ENCODE data around the gene DLAT.
"Not testable (repeated sequence)": the region's sequence is repeated elsewhere in the genome, so short reads cannot be mapped to it uniquely, and the experiment has no call there.

DLAT gene

GRCh38 chr11:112048256-112048655, 23.0 kb downstream of the DLAT start:
- WGBS (ENCODE audit: insufficient coverage, insufficient read length), result no CpG with 5 or more reads among the region's 3 CpGs
- not testable (repeated sequence) for H3K27ac ChIP-seq (ENCODE audit: low read length)

DNA sequence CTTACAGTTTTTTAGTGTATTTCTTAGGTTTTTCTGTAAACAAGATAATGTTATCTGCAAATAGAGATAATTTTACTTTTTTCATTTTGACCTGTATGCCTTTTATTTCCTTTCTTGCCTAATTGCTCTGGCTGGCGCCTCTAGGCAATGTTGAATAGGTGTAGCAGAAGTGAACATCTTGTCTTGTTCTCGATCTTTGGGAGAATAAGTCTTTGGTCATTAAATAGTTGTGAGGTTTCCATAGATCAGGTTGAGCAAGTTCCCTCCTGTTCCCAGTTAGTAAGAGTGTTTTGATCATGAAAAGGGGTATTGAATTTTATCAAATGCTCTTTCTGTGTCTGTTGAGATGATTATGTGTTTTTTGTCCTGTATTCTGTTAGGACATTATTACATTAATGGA, 24.6 kb downstream of the DLAT start:
- DNase-seq (ENCODE audit: low read depth, low spot score), result no peak
- no peak overlapping the region for H3K4me3 ChIP-seq (ENCODE audit: low read length)
- no peaks in the 10 kb centered on the region for H3K4me1 ChIP-seq (ENCODE audit: control insufficient read depth, insufficient read depth, low read length)
- H3K9me3 ChIP-seq (ENCODE audit: control insufficient read depth, insufficient read depth, low read length), result no peaks in the 10 kb centered on the region
- H3K36me3 ChIP-seq (ENCODE audit: control insufficient read depth, insufficient read depth, low read length), result peaks cover 8% of the 10 kb centered on the region; the same call in 1 of the 2 replicates
- no peaks in the 10 kb centered on the region for H3K27me3 ChIP-seq (ENCODE audit: control insufficient read depth, insufficient read depth, low read length)
- WGBS (ENCODE audit: insufficient coverage, insufficient read length), result no CpG with 5 or more reads among the region's 2 CpGs
- no peak overlapping the region for H3K27ac ChIP-seq (ENCODE audit: low read length)

More at GRCh38 chr11:112048256-112048655, 23.0 kb downstream of the DLAT start:
- not testable (repeated sequence) for DNase-seq (ENCODE audit: low read depth, low spot score); H3K36me3 ChIP-seq (ENCODE audit: control insufficient read depth, insufficient read depth, low read length); H3K4me3 ChIP-seq (ENCODE audit: low read length); H3K9me3 ChIP-seq (ENCODE audit: control insufficient read depth, insufficient read depth, low read length); H3K27me3 ChIP-seq (ENCODE audit: control insufficient read depth, insufficient read depth, low read length); H3K4me1 ChIP-seq (ENCODE audit: control insufficient read depth, insufficient read depth, low read length)

DNA sequence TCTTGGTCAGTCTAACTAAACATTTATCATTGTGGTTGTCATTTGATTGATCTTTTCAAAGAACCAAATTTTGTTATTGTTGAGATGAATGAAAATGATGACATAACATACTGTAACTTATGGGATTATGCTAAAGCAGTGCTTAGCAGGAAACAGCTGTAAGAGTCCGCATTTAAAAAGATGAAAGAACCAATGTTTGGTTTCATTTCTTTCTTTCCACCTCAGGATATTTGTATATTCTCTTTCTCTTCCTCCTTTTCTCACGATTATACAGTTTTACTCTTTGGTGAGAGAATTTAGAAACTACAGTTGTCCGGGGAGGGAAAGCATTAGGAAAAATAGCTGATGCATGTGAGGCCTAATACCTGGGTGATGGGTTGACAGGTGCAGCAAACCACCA, 25.5 kb downstream of the DLAT start:
- Histone ChIP-seq H3K36me3 (ENCODE audit: control insufficient read depth, insufficient read depth, low read length) (peaks cover 6% of the 10 kb centered on the region; the same call in 1 of the 2 replicates), H3K9me3 (ENCODE audit: control insufficient read depth, insufficient read depth, low read length) (no peaks in the 10 kb centered on the region), H3K27ac (ENCODE audit: low read length) (no peak overlapping the region), H3K27me3 (ENCODE audit: control insufficient read depth, insufficient read depth, low read length) (no peaks in the 10 kb centered on the region), H3K4me3 (ENCODE audit: low read length) (no peak overlapping the region), H3K4me1 (ENCODE audit: control insufficient read depth, insufficient read depth, low read length) (no peaks in the 10 kb centered on the region)
- DNase-seq (ENCODE audit: low read depth, low spot score), result no peak
- no CpG with 5 or more reads among the region's 3 CpGs for WGBS (ENCODE audit: insufficient coverage, insufficient read length)

DNA sequence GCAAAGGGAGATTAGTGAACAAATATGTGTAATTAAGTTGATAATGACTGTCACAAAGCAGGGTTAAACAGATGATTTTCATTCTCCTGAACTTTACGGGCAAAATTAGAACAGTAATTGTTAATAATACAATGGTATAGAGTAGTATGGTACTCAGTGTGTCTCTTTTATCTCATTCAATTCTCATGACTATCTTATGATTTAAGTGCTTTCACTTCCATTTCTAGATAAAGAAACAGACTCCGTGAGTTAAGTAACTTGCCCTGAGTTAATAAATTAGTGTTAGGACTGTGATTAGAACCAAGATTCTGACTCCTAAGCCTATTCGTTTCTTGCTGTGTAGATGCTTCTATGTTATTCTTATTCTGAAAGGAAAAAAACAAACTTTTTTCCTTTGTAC, 26.6 kb downstream of the DLAT start:
- Histone ChIP-seq H3K27me3 (ENCODE audit: control insufficient read depth, insufficient read depth, low read length) (no peaks in the 10 kb centered on the region), H3K4me3 (ENCODE audit: low read length) (no peak overlapping the region), H3K9me3 (ENCODE audit: control insufficient read depth, insufficient read depth, low read length) (no peaks in the 10 kb centered on the region), H3K4me1 (ENCODE audit: control insufficient read depth, insufficient read depth, low read length) (no peaks in the 10 kb centered on the region), H3K36me3 (ENCODE audit: control insufficient read depth, insufficient read depth, low read length) (peaks cover 6% of the 10 kb centered on the region; the same call in 1 of the 2 replicates), H3K27ac (ENCODE audit: low read length) (no peak overlapping the region)
- DNase-seq (ENCODE audit: low read depth, low spot score), result no peak
- WGBS (ENCODE audit: insufficient coverage, insufficient read length), result no CpG with 5 or more reads among the region's 3 CpGs

DNA sequence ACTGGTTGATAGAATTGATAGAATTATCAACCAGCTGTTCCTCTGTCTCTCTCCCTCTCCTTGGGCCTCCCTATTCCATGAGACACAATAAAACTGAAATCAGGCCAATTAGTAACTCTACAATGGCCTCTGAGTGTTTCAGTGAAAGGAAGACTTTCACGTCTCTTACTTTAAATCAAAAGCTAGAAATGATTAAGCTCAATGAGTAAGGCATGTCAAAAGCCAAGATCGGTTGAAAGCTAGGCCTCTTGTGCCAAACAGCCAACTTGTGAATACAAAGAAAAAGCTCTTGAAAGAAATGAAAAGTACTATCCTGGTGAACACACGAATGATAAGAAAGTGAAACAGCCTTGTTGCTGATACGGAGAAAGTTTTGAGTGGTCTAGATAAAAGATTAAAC, 32.0 kb downstream of the DLAT start:
- Histone ChIP-seq H3K9me3 (ENCODE audit: control insufficient read depth, insufficient read depth, low read length) (no peaks in the 10 kb centered on the region), H3K4me1 (ENCODE audit: control insufficient read depth, insufficient read depth, low read length) (no peaks in the 10 kb centered on the region), H3K36me3 (ENCODE audit: control insufficient read depth, insufficient read depth, low read length) (peaks cover 9% of the 10 kb centered on the region; the same call in 1 of the 2 replicates), H3K4me3 (ENCODE audit: low read length) (no peak overlapping the region), H3K27me3 (ENCODE audit: control insufficient read depth, insufficient read depth, low read length) (no peaks in the 10 kb centered on the region), H3K27ac (ENCODE audit: low read length) (no peak overlapping the region)
- no peak for DNase-seq (ENCODE audit: low read depth, low spot score)
- WGBS (ENCODE audit: insufficient coverage, insufficient read length), result no CpG with 5 or more reads among the region's 4 CpGs

DNA sequence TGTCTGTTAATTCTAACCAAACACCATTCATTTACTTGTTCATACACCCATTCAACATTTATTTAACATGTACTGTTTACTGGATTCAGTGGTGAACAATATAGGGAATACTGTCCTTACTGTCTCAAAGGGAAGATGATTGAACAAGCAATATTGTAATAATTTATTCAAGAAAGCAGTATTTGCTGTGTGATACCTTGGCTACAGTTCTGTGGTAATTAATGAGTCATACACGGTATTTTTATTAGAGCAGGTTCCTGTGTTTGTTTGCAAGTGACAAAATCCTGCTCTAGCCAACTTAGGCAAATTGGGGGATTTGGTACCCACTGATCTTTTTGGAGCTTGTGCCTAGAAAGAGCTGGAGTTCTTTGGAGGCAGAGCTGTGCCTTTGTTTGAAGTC, 32.9 kb downstream of the DLAT start:
- Histone ChIP-seq H3K4me1 (ENCODE audit: control insufficient read depth, insufficient read depth, low read length) (no peaks in the 10 kb centered on the region), H3K9me3 (ENCODE audit: control insufficient read depth, insufficient read depth, low read length) (no peaks in the 10 kb centered on the region), H3K4me3 (ENCODE audit: low read length) (no peak overlapping the region), H3K27me3 (ENCODE audit: control insufficient read depth, insufficient read depth, low read length) (no peaks in the 10 kb centered on the region), H3K27ac (ENCODE audit: low read length) (no peak overlapping the region), H3K36me3 (ENCODE audit: control insufficient read depth, insufficient read depth, low read length) (peaks cover 7% of the 10 kb centered on the region; the same call in 1 of the 2 replicates)
- no CpG with 5 or more reads among the region's 1 CpG for WGBS (ENCODE audit: insufficient coverage, insufficient read length)
- DNase-seq (ENCODE audit: low read depth, low spot score), result no peak

DNA sequence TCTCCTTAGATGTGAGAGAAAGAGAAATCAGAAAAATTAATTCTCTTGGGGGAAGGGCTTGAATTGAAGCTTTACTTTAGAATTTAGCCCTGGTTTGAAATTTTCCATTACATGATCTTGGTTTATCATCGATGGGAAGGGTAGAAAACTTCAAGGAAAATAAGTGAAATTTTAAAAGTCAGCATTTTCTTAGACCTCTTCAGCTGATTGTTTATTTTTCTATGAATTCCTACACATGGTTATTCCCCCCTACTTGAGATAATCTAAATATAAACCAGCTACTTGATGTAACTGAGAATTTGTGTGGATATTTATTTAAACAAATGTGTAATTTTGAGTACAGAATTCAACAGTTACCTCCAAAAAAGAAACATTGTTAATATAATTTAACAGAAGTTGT, 37.7 kb downstream of the DLAT start:
- Histone ChIP-seq H3K4me3 (ENCODE audit: low read length) (no peak overlapping the region), H3K36me3 (ENCODE audit: control insufficient read depth, insufficient read depth, low read length) (peaks cover 7% of the 10 kb centered on the region; the same call in 1 of the 2 replicates), H3K27me3 (ENCODE audit: control insufficient read depth, insufficient read depth, low read length) (no peaks in the 10 kb centered on the region), H3K4me1 (ENCODE audit: control insufficient read depth, insufficient read depth, low read length) (no peaks in the 10 kb centered on the region), H3K27ac (ENCODE audit: low read length) (no peak overlapping the region), H3K9me3 (ENCODE audit: control insufficient read depth, insufficient read depth, low read length) (no peaks in the 10 kb centered on the region)
- WGBS (ENCODE audit: insufficient coverage, insufficient read length), result no CpG with 5 or more reads among the region's 1 CpG
- DNase-seq (ENCODE audit: low read depth, low spot score), result no peak

- Histone ChIP-seq H3K4me3 (ENCODE audit: low read length) (peak within 1 kb of the TSS; percentile 92), H3K36me3 (ENCODE audit: control insufficient read depth, insufficient read depth, low read length) (no peaks in the 10 kb centered on the region; the same call in 1 of the 2 replicates), H3K9me3 (ENCODE audit: control insufficient read depth, insufficient read depth, low read length) (no peaks in the 10 kb centered on the region), H3K27ac (ENCODE audit: low read length) (no peak within 1 kb of the TSS), H3K27me3 (ENCODE audit: control insufficient read depth, insufficient read depth, low read length) (no peaks in the 10 kb centered on the region), H3K4me1 (ENCODE audit: control insufficient read depth, insufficient read depth, low read length) (no peaks in the 10 kb centered on the region)
- no CpG with 5 or more reads among the region's 43 CpGs for WGBS (ENCODE audit: insufficient coverage, insufficient read length)
- peak; percentile 63 for DNase-seq (ENCODE audit: low read depth, low spot score)
Observed at GRCh38 chr11:112073941-112074811, 49.0 kb downstream of the DLAT start, which contains the start of the genes NKAPD1 and PIH1D2. Gene NKAPD1 (plus strand): TSS chr11:112074299. CDS start chr11:112075575, 1,276 bp downstream. Gene PIH1D2 (minus strand): TSS chr11:112074017. CDS start chr11:112073174, 843 bp downstream.

DNA sequence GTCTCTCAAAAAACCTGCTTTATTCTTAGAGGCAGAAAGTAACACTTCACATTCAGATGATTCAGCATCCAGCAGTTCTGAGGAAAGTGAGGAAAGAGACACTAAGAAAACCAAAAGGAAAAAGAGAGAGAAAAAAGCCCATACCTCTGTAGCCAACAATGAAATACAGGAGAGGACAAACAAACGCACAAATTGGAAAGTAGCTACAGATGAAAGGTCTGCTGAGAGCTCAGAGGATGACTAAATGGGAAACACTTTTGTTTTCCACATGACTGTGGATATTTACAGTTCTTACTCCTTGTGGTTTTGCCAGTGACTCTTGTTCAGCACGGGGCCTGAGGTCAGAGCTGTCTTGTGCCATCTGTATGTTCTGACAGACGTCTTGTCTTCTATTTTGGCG, 57.5 kb downstream of the DLAT start:
- H3K4me3 ChIP-seq (ENCODE audit: low read length), result no peak overlapping the region
- no peaks in the 10 kb centered on the region for H3K4me1 ChIP-seq (ENCODE audit: control insufficient read depth, insufficient read depth, low read length)
- peaks cover 12% of the 10 kb centered on the region; the same call in 1 of the 2 replicates for H3K36me3 ChIP-seq (ENCODE audit: control insufficient read depth, insufficient read depth, low read length)
- no peak overlapping the region for H3K27ac ChIP-seq (ENCODE audit: low read length)
- no peak for DNase-seq (ENCODE audit: low read depth, low spot score)
- no peaks in the 10 kb centered on the region for H3K9me3 ChIP-seq (ENCODE audit: control insufficient read depth, insufficient read depth, low read length)
- WGBS (ENCODE audit: insufficient coverage, insufficient read length), result no CpG with 5 or more reads among the region's 4 CpGs
- H3K27me3 ChIP-seq (ENCODE audit: control insufficient read depth, insufficient read depth, low read length), result no peaks in the 10 kb centered on the region

DNA sequence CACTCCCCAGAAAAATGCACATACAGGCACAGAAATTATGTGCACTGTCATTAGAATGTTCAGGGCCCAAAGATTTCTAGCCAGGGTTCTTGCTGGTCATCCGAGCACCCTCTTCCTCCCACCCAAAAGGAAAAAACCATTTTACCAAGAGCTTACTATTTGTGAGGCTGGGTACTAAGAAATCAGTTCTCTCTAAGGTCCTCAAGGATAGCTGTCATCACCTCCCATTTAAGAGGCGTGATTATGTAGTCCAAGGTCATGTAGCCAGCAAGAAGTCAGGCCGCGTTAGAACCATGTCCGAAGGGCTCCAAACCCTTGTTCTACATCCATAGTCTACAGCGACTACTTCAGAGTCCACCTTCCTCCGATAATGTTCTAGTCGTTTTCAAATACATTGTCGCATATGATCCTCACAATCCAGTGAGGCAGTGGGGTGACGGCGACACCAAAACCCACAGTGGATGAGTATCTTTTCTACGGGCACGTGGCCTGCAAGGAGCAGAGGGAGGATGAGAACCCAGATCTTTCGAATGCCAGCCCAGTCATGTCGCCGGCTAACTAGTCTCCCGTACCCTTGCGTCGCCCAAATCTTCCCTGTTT, 60.7 kb downstream of the DLAT start:
- Histone ChIP-seq H3K9me3 (ENCODE audit: control insufficient read depth, insufficient read depth, low read length) (no peaks in the 10 kb centered on the region), H3K27me3 (ENCODE audit: control insufficient read depth, insufficient read depth, low read length) (no peaks in the 10 kb centered on the region), H3K27ac (ENCODE audit: low read length) (no peak overlapping the region), H3K4me1 (ENCODE audit: control insufficient read depth, insufficient read depth, low read length) (no peaks in the 10 kb centered on the region), H3K4me3 (ENCODE audit: low read length) (peak overlapping the region; percentile 81), H3K36me3 (ENCODE audit: control insufficient read depth, insufficient read depth, low read length) (peaks cover 14% of the 10 kb centered on the region; the same call in 1 of the 2 replicates)
- no CpG with 5 or more reads among the region's 19 CpGs for WGBS (ENCODE audit: insufficient coverage, insufficient read length)
- no peak for DNase-seq (ENCODE audit: low read depth, low spot score)
